GM19239 (cell line): ENCODE measurements around the gene MFAP5.
"Not testable (repeated sequence)": the region's sequence is repeated elsewhere in the genome, so short reads cannot be mapped to it uniquely, and the experiment has no call there.

ENCODE experiments used
- DNase-seq: peaks from one replicate; pipeline ENCODE4 v3.0.0; 2011; ENCODE audit warnings: low spot score; ENCODE audit not compliant: insufficient read length
- FAIRE-seq: peaks from 2 replicates; lab custom pipeline; 2011; peaks lifted over from hg19 to GRCh38; lab: Jason Lieb, UNC

Gene MFAP5

GRCh38 chr12:8676651-8677050 is 14.0 kb upstream of the MFAP5 start:
- DNase-seq (no peak), FAIRE-seq (no peak)

- DNase-seq = no peak
- peak; percentile 31 for FAIRE-seq
Observed at GRCh38 chr12:8675591-8676036, 13.0 kb upstream of the MFAP5 start.

GRCh38 chr12:8672381-8672780 is 9.8 kb upstream of the MFAP5 start:
- FAIRE-seq (no peak), DNase-seq (no peak)

- FAIRE-seq (no peak), DNase-seq (no peak)
Observed at GRCh38 chr12:8668441-8668840, 5.8 kb upstream of the MFAP5 start.

- FAIRE-seq = no peak
Observed at GRCh38 chr12:8667270-8667669, 4.6 kb upstream of the MFAP5 start.

GRCh38 chr12:8665759-8666158 is 3.1 kb upstream of the MFAP5 start:
- DNase-seq (no peak), FAIRE-seq (no peak)

More at GRCh38 chr12:8667270-8667669, 4.6 kb upstream of the MFAP5 start:
- no peak for DNase-seq

- FAIRE-seq (no peak), DNase-seq (no peak)
Observed at GRCh38 chr12:8664228-8664913, 1.7 kb upstream of the MFAP5 start.

GRCh38 chr12:8661751-8662150 is 875 bp downstream of the MFAP5 start:
- FAIRE-seq (no peak), DNase-seq (no peak)

- FAIRE-seq (no peak), DNase-seq (no peak)
Observed at GRCh38 chr12:8661016-8661415, 1.6 kb downstream of the MFAP5 start.

GRCh38 chr12:8658346-8658745 is 4.3 kb downstream of the MFAP5 start:
- FAIRE-seq (no peak), DNase-seq (no peak)

GRCh38 chr12:8655421-8655820 is 7.2 kb downstream of the MFAP5 start:
- FAIRE-seq = no peak
- DNase-seq = no peak

GRCh38 chr12:8648576-8649205 is 13.9 kb downstream of the MFAP5 start:
- peak; percentile 99 for FAIRE-seq
- peak; percentile 52 for DNase-seq

GRCh38 chr12:8647968-8648367 is 14.7 kb downstream of the MFAP5 start:
- DNase-seq (no peak), FAIRE-seq (no peak)

- FAIRE-seq = peak; percentile 100
Observed at GRCh38 chr12:8644345-8645248, 18.0 kb downstream of the MFAP5 start.

GRCh38 chr12:8642775-8643174 is 19.9 kb downstream of the MFAP5 start:
- FAIRE-seq = no peak
- no peak for DNase-seq

More at GRCh38 chr12:8644345-8645248, 18.0 kb downstream of the MFAP5 start:
- DNase-seq = peak; percentile 24

- DNase-seq (no peak), FAIRE-seq (no peak)
Observed at GRCh38 chr12:8639936-8640335, 22.7 kb downstream of the MFAP5 start.

- DNase-seq (no peak), FAIRE-seq (no peak)
Observed at GRCh38 chr12:8638951-8639350, 23.7 kb downstream of the MFAP5 start.

GRCh38 chr12:8637666-8638065 is 25.0 kb downstream of the MFAP5 start:
- DNase-seq (no peak), FAIRE-seq (no peak)

GRCh38 chr12:8637244-8637643 is 25.4 kb downstream of the MFAP5 start:
- FAIRE-seq = no peak

GRCh38 chr12:8636581-8636980 is 26.0 kb downstream of the MFAP5 start:
- FAIRE-seq (no peak), DNase-seq (no peak)

More at GRCh38 chr12:8637244-8637643, 25.4 kb downstream of the MFAP5 start:
- DNase-seq = no peak

GRCh38 chr12:8636007-8636346 is 26.6 kb downstream of the MFAP5 start:
- not testable (repeated sequence) for FAIRE-seq, DNase-seq
